Measurements from ENCODE around the gene BARX2.

Gene BARX2

DNA sequence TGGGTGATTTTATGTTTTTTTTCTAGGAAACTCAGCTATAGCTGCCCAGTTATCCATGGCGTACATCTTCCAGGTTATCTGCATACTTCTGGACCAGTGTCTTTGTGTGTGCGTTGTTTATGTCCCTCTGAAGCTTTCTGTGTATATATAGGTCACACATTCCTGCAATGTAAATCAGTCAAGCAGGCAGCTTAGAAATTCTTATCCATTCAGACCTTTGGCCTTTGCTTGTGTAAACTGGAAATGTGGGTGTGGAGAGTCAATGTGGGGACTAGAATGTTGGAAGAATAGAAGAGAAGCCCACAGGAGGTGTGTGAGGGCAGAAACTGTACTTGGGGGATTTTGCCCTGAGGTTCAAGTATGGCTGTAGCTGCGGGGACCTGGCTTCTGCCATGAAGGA is 51.7 kb downstream of the BARX2 start:
- H3K4me3 ChIP-seq (ENCODE audit: insufficient read depth, low read length, poor library complexity, severe bottlenecking) = no peak overlapping the region
- H3F3A ChIP-seq (ENCODE audit: insufficient read depth) = no peaks in the 10 kb centered on the region
- no peak overlapping the region for H2AFZ ChIP-seq (ENCODE audit: low read depth, low read length, severe bottlenecking)
- H3K9me2 ChIP-seq (replicated peaks; ENCODE audit: insufficient read depth, low read length) = no peaks in the 10 kb centered on the region
- H3K79me2 ChIP-seq (ENCODE audit: insufficient read depth, low read length) = no peaks in the 10 kb centered on the region
- H3K36me3 ChIP-seq (ENCODE audit: low read length) = no peaks in the 10 kb centered on the region
- no peaks in the 10 kb centered on the region for H3K27me3 ChIP-seq (ENCODE audit: low read length)
- no peaks in the 10 kb centered on the region for H4K20me1 ChIP-seq (ENCODE audit: low read depth, low read length)
- H3K27ac ChIP-seq (ENCODE audit: low read depth, low read length) = no peak overlapping the region
- H3K9ac ChIP-seq (ENCODE audit: low read length) = no peak overlapping the region
- no peaks in the 10 kb centered on the region for H3K9me3 ChIP-seq (ENCODE audit: insufficient read depth, low read length)
- H3K4me2 ChIP-seq (ENCODE audit: low read depth, low read length, poor library complexity, severe bottlenecking) = no peak overlapping the region
- TF ChIP-seq, protein P1, sequence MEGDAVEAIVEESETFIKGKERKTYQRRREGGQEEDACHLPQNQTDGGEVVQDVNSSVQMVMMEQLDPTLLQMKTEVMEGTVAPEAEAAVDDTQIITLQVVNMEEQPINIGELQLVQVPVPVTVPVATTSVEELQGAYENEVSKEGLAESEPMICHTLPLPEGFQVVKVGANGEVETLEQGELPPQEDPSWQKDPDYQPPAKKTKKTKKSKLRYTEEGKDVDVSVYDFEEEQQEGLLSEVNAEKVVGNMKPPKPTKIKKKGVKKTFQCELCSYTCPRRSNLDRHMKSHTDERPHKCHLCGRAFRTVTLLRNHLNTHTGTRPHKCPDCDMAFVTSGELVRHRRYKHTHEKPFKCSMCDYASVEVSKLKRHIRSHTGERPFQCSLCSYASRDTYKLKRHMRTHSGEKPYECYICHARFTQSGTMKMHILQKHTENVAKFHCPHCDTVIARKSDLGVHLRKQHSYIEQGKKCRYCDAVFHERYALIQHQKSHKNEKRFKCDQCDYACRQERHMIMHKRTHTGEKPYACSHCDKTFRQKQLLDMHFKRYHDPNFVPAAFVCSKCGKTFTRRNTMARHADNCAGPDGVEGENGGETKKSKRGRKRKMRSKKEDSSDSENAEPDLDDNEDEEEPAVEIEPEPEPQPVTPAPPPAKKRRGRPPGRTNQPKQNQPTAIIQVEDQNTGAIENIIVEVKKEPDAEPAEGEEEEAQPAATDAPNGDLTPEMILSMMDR (IDR thresholded peaks at IDR 0.05; ENCODE audit: insufficient read depth, low read length, poor library complexity, severe bottlenecking) = no peak
- no peak for TF ChIP-seq EZH2phosphoT487 (conservative IDR thresholded peaks at IDR 0.05; ENCODE audit: low read length)

DNA sequence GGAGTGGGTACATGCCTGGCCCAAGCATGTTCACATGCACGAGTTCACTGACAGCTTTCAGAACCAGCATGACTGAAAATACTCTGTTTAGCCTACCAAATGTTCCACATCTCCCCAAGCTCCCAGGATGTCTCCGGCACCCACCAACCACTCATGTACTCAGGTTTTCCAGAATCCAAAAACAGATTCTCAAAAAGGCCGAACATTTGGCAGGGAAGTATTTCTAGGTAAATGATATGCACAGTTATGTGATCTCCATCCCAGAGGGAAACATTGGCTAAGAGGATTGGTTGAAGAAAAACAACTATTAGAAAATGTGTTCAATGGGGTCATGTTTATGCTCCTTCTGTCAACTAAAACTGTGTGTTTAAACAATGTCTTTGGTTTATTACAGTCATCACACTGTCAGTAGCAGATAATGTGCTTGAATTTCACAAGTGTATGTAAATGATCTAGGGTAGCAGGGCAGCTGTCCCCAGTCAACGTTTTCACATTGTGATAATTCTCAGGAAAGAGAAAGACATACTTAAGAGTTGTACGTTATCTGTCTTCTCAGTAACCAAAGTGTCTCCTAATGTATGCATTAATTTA is 52.3 kb downstream of the BARX2 start:
- Histone ChIP-seq H3K27me3 (ENCODE audit: low read length) (no peaks in the 10 kb centered on the region), H2AFZ (ENCODE audit: low read depth, low read length, severe bottlenecking) (no peak overlapping the region), H3K79me2 (ENCODE audit: insufficient read depth, low read length) (no peaks in the 10 kb centered on the region), H3K36me3 (ENCODE audit: low read length) (no peaks in the 10 kb centered on the region), H3K4me3 (ENCODE audit: insufficient read depth, low read length, poor library complexity, severe bottlenecking) (no peak overlapping the region), H3K9me2 (replicated peaks; ENCODE audit: insufficient read depth, low read length) (no peaks in the 10 kb centered on the region), H3F3A (ENCODE audit: insufficient read depth) (no peaks in the 10 kb centered on the region), H3K9me3 (ENCODE audit: insufficient read depth, low read length) (no peaks in the 10 kb centered on the region), H3K27ac (ENCODE audit: low read depth, low read length) (no peak overlapping the region), H3K9ac (ENCODE audit: low read length) (no peak overlapping the region), H3K4me2 (ENCODE audit: low read depth, low read length, poor library complexity, severe bottlenecking) (no peak overlapping the region), H4K20me1 (ENCODE audit: low read depth, low read length) (no peaks in the 10 kb centered on the region)
- TF ChIP-seq EZH2phosphoT487 (conservative IDR thresholded peaks at IDR 0.05; ENCODE audit: low read length) = no peak
- TF ChIP-seq, protein P1 (IDR thresholded peaks at IDR 0.05; ENCODE audit: insufficient read depth, low read length, poor library complexity, severe bottlenecking) = no peak

DNA sequence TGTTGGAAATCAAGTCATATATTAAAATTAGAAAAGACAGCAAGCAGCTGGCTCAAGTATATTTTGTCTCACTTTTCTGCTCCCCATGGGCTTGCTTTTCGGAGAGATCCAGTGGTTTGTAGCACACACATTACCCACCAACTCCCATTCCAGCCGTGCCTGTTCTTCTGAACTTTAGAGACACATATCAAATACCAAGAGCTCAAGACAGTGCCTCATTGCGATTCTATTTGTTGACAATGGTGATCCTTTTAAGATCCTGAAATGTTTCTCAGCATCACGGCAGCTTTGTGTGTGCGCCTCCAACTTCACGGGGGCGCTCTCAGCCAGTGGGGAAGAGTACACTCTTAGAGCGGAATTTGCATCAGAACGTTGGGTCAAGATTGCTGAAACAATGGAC is 52.9 kb downstream of the BARX2 start:
- Histone ChIP-seq H4K20me1 (ENCODE audit: low read depth, low read length) (no peaks in the 10 kb centered on the region), H2AFZ (ENCODE audit: low read depth, low read length, severe bottlenecking) (no peak overlapping the region), H3K79me2 (ENCODE audit: insufficient read depth, low read length) (no peaks in the 10 kb centered on the region), H3K9ac (ENCODE audit: low read length) (no peak overlapping the region), H3K36me3 (ENCODE audit: low read length) (no peaks in the 10 kb centered on the region), H3K9me2 (replicated peaks; ENCODE audit: insufficient read depth, low read length) (no peaks in the 10 kb centered on the region), H3K4me2 (ENCODE audit: low read depth, low read length, poor library complexity, severe bottlenecking) (no peak overlapping the region), H3K4me3 (ENCODE audit: insufficient read depth, low read length, poor library complexity, severe bottlenecking) (no peak overlapping the region), H3K27ac (ENCODE audit: low read depth, low read length) (no peak overlapping the region), H3F3A (ENCODE audit: insufficient read depth) (no peaks in the 10 kb centered on the region), H3K27me3 (ENCODE audit: low read length) (no peaks in the 10 kb centered on the region), H3K9me3 (ENCODE audit: insufficient read depth, low read length) (no peaks in the 10 kb centered on the region)
- TF ChIP-seq, protein P1 (IDR thresholded peaks at IDR 0.05; ENCODE audit: insufficient read depth, low read length, poor library complexity, severe bottlenecking) = no peak
- TF ChIP-seq EZH2phosphoT487 (conservative IDR thresholded peaks at IDR 0.05; ENCODE audit: low read length) = no peak

Measured in SU-DHL-6 (cell line).